Posterior vena cava (tissue), 2 donors: ENCODE data around the gene TXN2. TPM values are rescaled to one million over a fixed set of nuclear protein-coding genes. Genes with fewer than 3 reads are reported as not detected.
"Not testable (repeated sequence)": the region's sequence is repeated elsewhere in the genome, so short reads cannot be mapped to it uniquely, and the experiment has no call there.

Experiments
- DNase-seq: peaks from one replicate; pipeline ENCODE4 v3.0.0-alpha.2; 2020; ENCODE audit warnings: low spot score
- intact Hi-C, 2 donors: fragments of 100-400 bp; cut with DNase I; formaldehyde crosslinking; loops; one replicate each; pipeline versions ENCODE4 v1.14.1 to v1.14.2; 2022 to 2023
- long read RNA-seq, 2 donors: library from polyadenylated mRNA; unstranded; transcript quantifications; one replicate each; pipeline ENCODE4 v2.0.0, GENCODE V29; 2020 to 2021
- total RNA-seq, 2 donors: library from RNA; stranded (reverse); fragmentation: NEBNext Ultra II Directional; extraction: Animal tissue kit (Norgen Biotek cat#: 25700); gene quantifications; one replicate each; pipeline ENCODE4 v1.2.1, GENCODE V29; 2021
- donor health status: DM: yes; HTN: yes; CAD: no.
- donor health status: DM: yes; HTN: yes; CAD: no.

The TXN2 gene
- 10 to 100 TPM; 38.7 to 50.1 TPM for total RNA-seq
- long read RNA-seq, donor 1, transcript TXN2-201 (4 exons, 1,736 nt): major isoform, 25 of 48 reads
- long read RNA-seq, donor 1, partial matches to known transcripts: 15 of 48 reads
- long read RNA-seq, donor 1, other reads (novel, unspliced or antisense): 7 of 48 reads
- long read RNA-seq, donor 2, transcript TXN2-201 (4 exons, 1,736 nt): major isoform, 184 of 225 reads
- long read RNA-seq, donor 2, transcript TXN2-204 (4 exons, 1,280 nt): minor isoform, 12 of 225 reads
- long read RNA-seq, donor 2, partial matches to known transcripts: 19 of 225 reads
- long read RNA-seq, donor 2, other reads (novel, unspliced or antisense): 8 of 225 reads

- intact Hi-C loops: loop anchor here in 1 of 2 donors (1.0 kb wide), 1 partner anchor 20 kb away; no protein-coding TSS in a partner anchor
- DNase-seq: peak; percentile 99
Observed at GRCh38 chr22:36481393-36482168, at the start of gene TXN2. Gene TXN2 (minus strand): TSS chr22:36481640. CDS start chr22:36480837, 803 bp downstream.

DNA sequence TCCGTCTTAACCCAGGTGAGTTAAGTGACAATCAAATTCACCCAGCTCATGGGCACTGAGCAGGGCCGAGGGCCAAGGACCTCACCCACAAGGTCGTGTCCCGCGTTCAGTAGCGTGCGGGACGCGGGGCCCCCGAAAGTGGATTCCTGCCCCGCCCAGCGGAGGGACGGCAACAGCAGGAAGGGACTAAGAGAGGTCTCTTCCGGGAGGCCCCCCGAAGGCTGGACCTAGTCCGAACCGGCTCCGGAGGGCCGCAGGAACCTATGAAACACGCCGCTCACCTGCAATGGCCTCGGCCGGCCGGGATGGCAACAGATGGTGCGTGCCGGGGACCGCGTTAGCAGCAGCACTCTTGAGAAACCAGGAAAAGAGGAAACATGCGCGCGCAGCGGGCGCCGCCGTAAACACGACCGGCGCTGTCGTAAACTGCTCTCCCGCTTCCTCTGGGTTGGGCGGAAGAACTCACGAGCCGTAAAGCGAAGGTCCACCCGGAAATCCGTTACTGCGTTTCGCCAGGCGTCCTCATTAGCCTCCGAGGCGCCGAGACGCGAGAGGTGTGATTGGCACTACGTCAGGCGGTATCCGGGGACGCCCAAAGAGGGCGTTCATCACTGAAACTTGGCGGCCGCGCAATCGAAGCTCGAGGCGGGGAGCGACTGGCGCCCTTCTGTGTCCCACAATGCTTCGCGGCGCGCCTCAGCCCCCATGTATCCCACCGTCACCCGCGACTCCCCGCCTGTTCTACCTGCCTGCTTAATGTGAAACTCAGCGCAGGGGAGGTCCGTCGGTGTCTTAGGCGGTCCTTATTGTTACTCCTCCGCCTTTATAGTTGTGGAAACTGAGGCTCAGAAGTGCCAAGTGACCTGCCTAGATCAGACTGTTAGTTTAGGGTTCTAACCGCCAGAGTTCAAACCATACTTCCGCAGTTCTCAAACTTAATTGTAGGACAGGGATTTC, 47.6 kb upstream of the TXN2 start, which contains the start of gene EIF3D:
EIF3D (minus strand) TSS at position 372 of the 957 bp plus-strand sequence. CDS start 3,045 bp downstream, outside the sequence.
- intact Hi-C loops: no loop called here

GRCh38 chr22:36528341-36528740, 46.9 kb upstream of the TXN2 start:
- DNase-seq: no peak
- intact Hi-C loops: no loop called here

More for the DNA sequence above, 47.6 kb upstream of the TXN2 start, which contains the start of gene EIF3D:
- DNase-seq: peak; percentile 100

DNA sequence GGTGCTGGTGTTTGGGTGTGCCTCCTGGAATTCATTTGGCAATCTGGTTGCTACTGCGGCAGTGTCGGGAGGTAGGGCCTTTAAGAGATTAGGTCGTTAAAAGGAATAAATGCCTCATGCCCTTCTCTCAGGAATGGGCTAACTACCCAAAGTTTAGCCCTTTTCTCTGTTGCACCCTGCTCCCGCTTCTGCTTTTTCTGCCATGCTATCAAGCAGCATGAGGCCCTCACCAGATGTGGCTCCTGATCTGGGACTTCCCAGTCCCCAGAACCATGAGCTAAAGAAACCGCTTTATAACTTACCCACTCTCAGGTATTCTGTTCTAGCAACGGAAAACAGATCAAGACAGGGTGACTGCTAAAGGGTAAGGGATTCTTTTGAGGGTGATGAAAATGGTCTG, 41.2 kb upstream of the TXN2 start:
- DNase-seq: no peak
- intact Hi-C loops: no loop called here

DNA sequence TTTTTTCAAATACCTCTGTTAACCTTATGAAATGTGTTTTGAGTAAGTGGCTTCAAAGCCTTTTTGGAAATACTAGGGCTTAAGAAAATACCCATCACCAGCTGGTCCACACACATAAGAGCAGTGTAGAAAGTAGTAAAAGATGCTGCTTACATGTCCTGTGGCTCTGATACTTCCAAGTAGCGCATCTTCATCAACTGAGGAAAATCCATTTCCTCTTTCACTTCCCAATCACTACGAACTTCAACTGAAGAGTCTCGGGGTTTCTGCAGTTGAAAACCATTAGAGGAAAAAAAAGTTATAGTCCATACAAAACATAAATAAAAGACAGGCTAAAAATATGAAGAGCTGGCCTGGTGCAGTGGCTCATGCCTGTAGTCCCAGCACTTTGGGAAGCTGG, 39.0 kb upstream of the TXN2 start:
- intact Hi-C loops: no loop called here
- DNase-seq: no peak

DNA sequence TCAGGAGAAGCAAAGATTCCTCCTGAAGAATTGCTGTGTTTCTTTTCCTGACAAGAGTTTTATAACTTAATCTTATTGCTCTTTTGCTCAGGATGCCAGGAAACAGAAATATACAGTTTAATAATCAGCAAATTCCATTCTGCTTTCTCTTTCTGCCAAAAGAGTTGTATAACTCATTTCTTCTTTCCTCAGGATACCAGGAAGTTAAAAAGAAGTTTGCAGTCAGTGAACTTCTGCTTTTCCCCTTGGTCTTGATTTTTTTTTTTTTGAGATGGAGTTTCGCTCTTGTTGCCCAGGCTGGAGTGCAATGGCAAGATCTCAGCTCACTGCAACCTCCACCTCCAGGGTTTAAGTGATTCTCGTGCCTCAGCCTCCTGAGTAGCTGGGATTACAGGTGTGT, 38.5 kb upstream of the TXN2 start:
- intact Hi-C loops, DNase-seq: not testable (repeated sequence)

GRCh38 chr22:36514766-36515165, 33.3 kb upstream of the TXN2 start:
- no peak for DNase-seq
- intact Hi-C loops: no loop called here

GRCh38 chr22:36512991-36513390, 31.6 kb upstream of the TXN2 start:
- intact Hi-C loops: no loop called here
- DNase-seq: no peak

GRCh38 chr22:36512333-36512732, 30.9 kb upstream of the TXN2 start:
- intact Hi-C loops: no loop called here
- no peak for DNase-seq

- DNase-seq: no peak
- intact Hi-C loops: no loop called here
Observed at GRCh38 chr22:36510966-36511881, 29.8 kb upstream of the TXN2 start.

DNA sequence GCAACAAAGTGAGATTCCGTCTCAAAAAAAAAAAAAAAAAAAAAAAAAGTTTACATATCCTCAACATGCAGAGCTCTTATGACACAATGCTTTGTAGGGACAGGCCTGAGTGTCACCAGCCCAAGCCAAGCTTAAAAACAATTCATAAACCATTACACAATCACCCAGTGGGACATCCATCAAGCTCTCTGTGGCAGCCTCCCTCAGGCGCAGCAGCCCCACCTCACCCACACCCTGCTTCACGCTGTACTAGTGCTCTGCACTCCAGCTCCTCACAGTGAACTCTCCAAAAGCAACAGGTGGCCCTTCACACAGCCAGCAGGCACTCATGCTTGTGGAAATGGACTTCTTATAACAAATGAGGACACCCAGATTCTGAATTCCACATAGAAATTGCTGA, 28.9 kb upstream of the TXN2 start:
- intact Hi-C loops: no loop called here
- DNase-seq: no peak

DNA sequence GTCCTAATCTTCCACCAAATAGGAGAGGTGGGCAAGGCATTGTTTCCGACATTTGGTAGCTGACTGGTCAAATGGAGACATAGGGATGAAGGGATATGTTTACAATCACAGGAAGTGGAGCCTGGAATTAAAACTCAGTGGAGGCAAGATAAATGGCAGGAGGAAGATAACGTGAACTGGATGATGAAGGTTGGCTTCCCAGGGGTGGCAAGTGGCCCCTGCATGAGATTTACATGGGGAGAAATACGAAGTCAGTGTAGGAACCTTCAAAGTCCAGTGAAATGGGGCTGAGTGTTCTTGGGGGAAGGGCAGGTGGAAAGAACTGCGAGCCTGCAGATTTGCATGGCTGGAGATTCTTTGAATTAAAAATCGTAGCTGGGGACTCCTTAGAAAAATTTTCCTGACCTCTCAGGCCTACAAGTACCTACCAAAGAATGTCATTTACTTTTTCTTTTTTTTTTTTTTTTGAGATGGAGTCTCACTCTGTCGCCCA, 26.1 kb upstream of the TXN2 start:
- intact Hi-C loops: no loop called here
- no peak for DNase-seq

DNA sequence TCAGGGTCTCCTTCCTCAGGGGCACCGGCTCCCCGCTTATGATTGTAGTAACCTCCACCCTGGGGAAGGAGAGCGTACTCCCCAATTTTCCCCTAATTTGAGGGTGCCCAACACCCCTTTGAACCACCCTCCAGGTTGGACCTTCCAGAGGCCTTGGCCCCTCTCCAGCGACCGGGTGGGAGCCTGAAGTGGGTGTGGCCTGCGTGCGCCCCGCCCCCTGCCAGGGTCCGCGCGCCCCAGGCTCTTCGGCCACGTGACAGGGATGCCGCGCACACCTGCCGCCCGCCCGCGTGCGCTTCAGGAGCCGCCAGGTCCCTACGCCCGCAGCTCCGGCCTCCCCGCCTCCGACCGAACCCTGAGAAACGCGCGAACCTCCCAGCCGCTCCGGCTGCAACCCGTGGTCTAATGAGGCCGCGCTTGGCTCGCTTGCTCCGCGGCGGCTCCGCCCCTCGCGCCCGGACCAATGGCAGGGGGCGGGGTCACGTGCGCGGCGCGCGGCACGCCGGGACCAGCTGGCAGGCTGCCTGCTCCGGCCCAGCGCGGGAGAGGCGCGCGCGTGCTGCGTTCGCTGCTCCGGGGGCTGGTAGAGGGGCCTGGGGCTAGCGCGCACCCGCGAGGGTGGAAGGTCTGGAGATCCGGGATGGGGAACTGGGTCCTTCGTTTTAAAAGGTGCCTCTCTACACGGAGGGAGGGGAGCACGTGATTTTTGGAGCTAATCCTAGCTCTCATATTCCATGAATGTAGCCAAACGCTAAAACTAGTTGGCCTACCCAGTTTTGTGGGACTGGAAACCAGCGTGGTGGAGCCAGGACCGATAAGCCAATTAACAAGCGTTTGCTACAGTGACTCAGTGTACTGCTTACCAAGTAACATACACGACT, 25.4 kb upstream of the TXN2 start, which contains the start of gene FOXRED2:
FOXRED2 (minus strand) TSS at position 404 of the 881 bp plus-strand sequence. CDS start 618 bp downstream, outside the sequence.
- intact Hi-C loops: no loop called here

DNA sequence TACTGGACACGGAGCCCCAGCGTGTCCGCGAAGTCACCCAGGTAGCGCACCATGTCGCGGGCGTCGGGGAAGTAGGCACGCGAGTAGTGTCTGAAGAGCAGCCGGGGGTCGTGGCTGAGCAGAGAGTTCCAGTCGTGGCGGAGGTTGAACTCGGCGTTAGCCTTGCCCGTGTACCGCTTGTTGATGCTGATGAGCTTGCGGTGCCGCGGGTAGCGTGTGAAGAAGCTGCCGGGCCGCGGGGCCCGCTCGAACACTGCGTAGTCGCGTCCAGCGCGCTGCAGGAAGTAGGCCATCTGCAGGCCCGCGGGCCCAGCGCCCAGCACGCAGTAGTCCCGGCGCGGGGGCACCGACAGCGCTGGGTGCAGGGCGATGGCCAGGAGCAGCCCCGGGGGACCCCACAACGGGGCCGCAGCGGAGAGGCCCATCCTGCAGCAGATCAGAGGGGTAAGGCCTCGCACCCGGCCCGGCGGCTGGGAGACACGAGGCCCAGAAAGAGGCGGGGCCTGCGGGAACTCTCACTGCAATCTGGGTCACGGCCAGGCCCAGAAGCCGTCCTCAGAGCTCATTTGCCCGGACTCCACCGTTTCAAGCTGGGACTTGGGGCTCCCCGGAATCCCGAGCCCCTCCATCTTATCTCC, 24.7 kb upstream of the TXN2 start:
- intact Hi-C loops: no loop called here
- no peak for DNase-seq

More for the DNA sequence above, 25.4 kb upstream of the TXN2 start, which contains the start of gene FOXRED2:
- DNase-seq: peak; percentile 97

DNA sequence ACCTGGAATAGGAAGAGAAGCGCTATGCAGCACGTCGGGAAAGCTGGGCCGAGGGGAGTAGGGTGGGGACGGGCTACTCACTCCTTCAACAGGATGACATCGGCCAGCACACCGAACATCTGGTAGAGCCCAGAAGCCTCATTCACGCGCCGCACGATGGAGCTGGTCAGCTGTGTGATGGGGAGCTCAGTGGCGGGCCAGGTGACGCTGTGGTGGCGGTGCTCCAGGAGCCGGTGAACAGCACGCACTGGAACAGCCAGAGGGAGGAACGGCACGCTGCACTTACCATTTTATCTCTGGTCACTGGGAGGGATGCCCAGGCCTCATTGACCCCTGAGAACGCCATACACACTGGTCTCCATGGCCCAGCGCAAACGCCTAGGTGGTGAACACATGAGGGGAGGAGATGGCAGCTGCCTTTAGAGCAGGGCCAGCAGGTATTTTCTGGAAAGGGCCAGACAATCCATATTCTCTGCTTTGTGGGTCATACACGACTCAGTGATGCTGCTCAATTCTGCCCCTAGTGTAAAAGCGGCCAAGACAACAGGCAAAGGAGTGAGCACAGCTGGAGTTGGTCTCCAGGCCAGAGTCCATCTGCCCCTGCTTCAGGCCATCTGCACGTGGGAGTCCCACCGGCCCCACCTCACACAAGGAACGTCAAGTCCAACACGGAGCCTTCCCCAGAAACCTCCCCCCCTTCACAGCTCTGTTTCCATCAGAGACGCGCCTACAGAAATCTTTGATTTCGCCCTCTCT, 16.6 kb upstream of the TXN2 start:
- no peak for DNase-seq
- intact Hi-C loops: loop anchor here in 1 of 2 donors (10.0 kb wide), 1 partner anchor 303 kb away; no protein-coding TSS in a partner anchor

DNA sequence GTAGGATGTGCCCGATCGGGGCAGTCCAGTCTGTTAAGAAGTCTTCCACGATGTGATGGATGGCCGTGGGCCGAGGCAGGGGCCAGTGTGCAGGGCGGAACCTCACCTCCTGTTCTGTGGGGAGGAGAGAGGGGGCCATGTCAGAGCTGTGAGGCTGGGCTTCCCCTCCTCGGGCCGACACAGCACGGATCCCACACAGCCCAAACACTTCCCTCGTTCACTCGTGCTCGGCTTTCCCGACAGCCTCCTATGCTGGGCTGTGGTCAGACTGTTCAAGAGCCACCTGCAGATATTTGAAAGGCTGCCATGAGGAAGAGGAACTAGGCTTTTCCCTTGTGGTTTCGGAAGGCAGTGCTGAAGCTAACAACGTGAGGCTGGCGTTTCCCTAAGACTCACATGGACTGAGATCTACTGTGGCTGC, 12.3 kb upstream of the TXN2 start:
- DNase-seq: no peak
- intact Hi-C loops: loop anchor here in 1 of 2 donors (10.0 kb wide), 1 partner anchor 299 kb away; no protein-coding TSS in a partner anchor
